K562 (cell line): ENCODE results near the gene HPCAL1. TPM values are rescaled to one million over a fixed set of nuclear protein-coding genes. Genes with fewer than 3 reads are reported as not detected.

ENCODE experiments used
- ATAC-seq: fragments of 200-7000 bp; cut with Tn5 transposase; 3 replicates; pipeline ENCODE4 v1.9.1; 2020; ENCODE audit warnings: moderate library complexity
- BruUV-seq: library from RNA; stranded (reverse); fragments of 400-500 nt; replicated peaks from 2 replicates; lab custom pipeline; 2021; lab: Mats Ljungman, UMichigan
- CTCF ChIA-PET: fragments of 300-600 bp; formaldehyde crosslinking; extraction: SDS; loops from one replicate; lab custom pipeline; 2021; ENCODE audit warnings: low intra/inter-chr PET ratio; lab: Yijun Ruan, JAX
- POLR2A ChIA-PET: fragments of 300-600, 350-650 bp; sonication (Branson Sonifier 250); formaldehyde crosslinking; extraction: SDS; loops from one replicate; lab custom pipeline; 2021; ENCODE audit warnings: antibody characterized with exemption, inconsistent platforms; lab: Yijun Ruan, JAX
- DNase-seq, 4 experiments: peaks; one replicate each; pipeline versions ENCODE4 v3.0.0 to v3.0.0-alpha.2; 2011 to 2018; ENCODE audit warnings: low spot score in 3 of 4, mixed read lengths in 3 of 4; ENCODE audit errors: extremely low read depth in 1 of 4
- FAIRE-seq: peaks from 2 replicates; lab custom pipeline; 2011; peaks lifted over from hg19 to GRCh38; lab: Jason Lieb, UNC
- H2AFZ ChIP-seq: 2 replicates; pipeline ENCODE4 v1.6.0; 2011; ENCODE audit warnings: low read depth, low read length, control low read depth, inconsistent platforms
- H3K27ac ChIP-seq: fragments of 200-600 bp; 3 replicates; pipeline ENCODE4 v1.8.0; 2011; ENCODE audit warnings: low read depth, mild to moderate bottlenecking, control low read depth, inconsistent platforms, low read length, moderate library complexity, mixed read lengths; ENCODE audit errors: extremely low read depth
- H3K27me3 ChIP-seq, 2 experiments: fragments of 300-600 bp in 1 of 2; 2 replicates in 1 of 2; 3 replicates in 1 of 2; pipeline versions ENCODE4 v1.6.0 to v1.8.0; 2011; ENCODE audit warnings: inconsistent platforms in 2 of 2, low read length in 2 of 2, mild to moderate bottlenecking in 1 of 2, mixed read lengths in 1 of 2, moderate library complexity in 1 of 2; ENCODE audit not compliant: control insufficient read depth in 2 of 2, insufficient read depth in 2 of 2
- H3K36me3 ChIP-seq: fragments of 300-600 bp; 3 replicates; pipeline ENCODE4 v1.8.0; 2011; ENCODE audit warnings: mild to moderate bottlenecking, low read length, inconsistent platforms; ENCODE audit not compliant: control insufficient read depth, insufficient read depth
- H3K4me1 ChIP-seq, 2 experiments: fragments of 200-600 bp in 1 of 2; replicated peaks in 1 of 2; 2 replicates in 1 of 2; 3 replicates in 1 of 2; pipeline versions ENCODE4 v1.5.1 to v1.8.0; 2011; ENCODE audit warnings: inconsistent platforms in 2 of 2, low read length in 2 of 2, mild to moderate bottlenecking in 1 of 2, mixed read lengths in 1 of 2, moderate library complexity in 1 of 2; ENCODE audit not compliant: control insufficient read depth in 2 of 2, insufficient read depth in 2 of 2
- H3K4me2 ChIP-seq: 2 replicates; pipeline ENCODE4 v1.6.1; 2011; ENCODE audit warnings: low read length, control low read depth, inconsistent platforms, mixed read lengths; ENCODE audit not compliant: insufficient read depth
- H3K4me3 ChIP-seq: fragments of 200-600 bp; sonication (generic), shearing (Covaris generic); 2 replicates; pipeline ENCODE4 v1.5.1; 2016; ENCODE audit warnings: control low read depth, inconsistent platforms
- H3K79me2 ChIP-seq: fragments of 200-600 bp; 3 replicates; pipeline ENCODE4 v1.8.0; 2011; ENCODE audit warnings: low read length, inconsistent platforms; ENCODE audit not compliant: control insufficient read depth, insufficient read depth
- H3K9ac ChIP-seq, 2 experiments: 2 replicates each; pipeline versions ENCODE4 v1.6.0 to v1.6.1; 2011; ENCODE audit warnings: low read depth in 2 of 2, low read length in 2 of 2, control low read depth in 1 of 2, inconsistent platforms in 1 of 2, mild to moderate bottlenecking in 1 of 2, mixed read lengths in 1 of 2; ENCODE audit not compliant: insufficient read depth in 1 of 2
- H3K9me1 ChIP-seq: one replicate; pipeline ENCODE4 v1.6.0; 2011; ENCODE audit warnings: inconsistent platforms, mild to moderate bottlenecking, low read length, moderate library complexity; ENCODE audit not compliant: control insufficient read depth, insufficient read depth
- H3K9me3 ChIP-seq: replicated peaks from 2 replicates; pipeline ENCODE4 v1.5.1; 2011; ENCODE audit warnings: low read depth, low read length, inconsistent platforms; ENCODE audit not compliant: control insufficient read depth, insufficient read depth
- H4K20me1 ChIP-seq: replicated peaks from 2 replicates; pipeline ENCODE4 v1.6.1; 2011; ENCODE audit warnings: low read length, inconsistent platforms, mixed read lengths; ENCODE audit not compliant: control insufficient read depth, insufficient read depth
- CBX3 ChIP-seq, 2 experiments: IDR thresholded peaks; 1 replicate in 1 of 2; 2 replicates in 1 of 2; pipeline ENCODE4 v1.6.1; 2012; ENCODE audit warnings: inconsistent platforms in 2 of 2, low read length in 2 of 2, borderline replicate concordance in 1 of 2, control low read depth in 1 of 2
- CBX5 ChIP-seq: IDR thresholded peaks from 2 replicates; pipeline ENCODE4 v1.6.1; 2014; ENCODE audit warnings: low read depth, borderline replicate concordance
- CREB1 ChIP-seq, 2 experiments: sonication (generic) in 1 of 2; formaldehyde crosslinking in 1 of 2; IDR thresholded peaks; 2 replicates each; pipeline versions ENCODE4 v1.6.1 to v1.8.0; 2012 to 2022; ENCODE audit warnings: inconsistent platforms in 1 of 2, mild to moderate bottlenecking in 1 of 2, missing genetic modification reagents in 1 of 2, moderate library complexity in 1 of 2
- RNF2 ChIP-seq: sonication (generic); IDR thresholded peaks from 2 replicates; pipeline ENCODE4 v1.6.1; 2016
- SMARCE1 ChIP-seq: fragments of 450-650 bp; IDR thresholded peaks from 2 replicates; pipeline ENCODE4 v1.7.1; 2016; ENCODE audit warnings: mild to moderate bottlenecking
- TRIM24 ChIP-seq, 2 experiments: fragments of 450-650 bp; IDR thresholded peaks; 2 replicates each; pipeline ENCODE4 v1.6.1; 2016
- TRIM28 ChIP-seq: fragments of 450-650 bp; IDR thresholded peaks from 2 replicates; pipeline ENCODE4 v1.6.1; 2017
- ZNF280A ChIP-seq: fragments of 450-650 bp; IDR thresholded peaks from 2 replicates; pipeline ENCODE4 v1.6.1; 2018; ENCODE audit warnings: mild to moderate bottlenecking, low read depth; ENCODE audit not compliant: partially characterized antibody
- WGBS: fragments of 100-300 bp; shearing (Covaris generic); methylation state at CpG from one replicate; pipeline ENCODE4 v1.1.6; 2016; ENCODE audit warnings: low coverage, mixed read lengths; ENCODE audit not compliant: insufficient coverage; ENCODE audit errors: missing lambda C conversion rate; 5-methylcytosine and 5-hydroxymethylcytosine counted together
- in situ Hi-C: fragments of 300-500 bp; cut with MboI; formaldehyde crosslinking; loops from 4 replicates; pipeline ENCODE4 v1.15.0; 2018; ENCODE audit warnings: inconsistent platforms, mixed read lengths
- intact Hi-C: fragments of 100-400 bp; cut with micrococcal nuclease; formaldehyde crosslinking; loops from 2 replicates; pipeline ENCODE4 v1.14.2; 2022
- polyA plus RNA-seq, 8 experiments: library from polyadenylated mRNA; depleted of rRNA in 4 of 8; stranded (reverse) in 5 of 8; unstranded in 3 of 8; fragments of >200 nt; fragmentation: Nextera tagmentation in 2 of 8; fragmentation: Illumina TruSeq in 1 of 8; extraction: Ambion mirVana in 2 of 8; extraction: Trizol in 1 of 8; gene quantifications; 2 replicates each; pipeline versions ENCODE4 v1.2.1 to v1.2.3, GENCODE V29; 2011 to 2014; ENCODE audit warnings: inconsistent platforms in 1 of 8, missing spikeins in 1 of 8
- total RNA-seq, 7 experiments: library from RNA; depleted of rRNA in 6 of 7; stranded (reverse); fragments of >200 nt in 6 of 7; fragmentation: Illumina TruSeq in 2 of 7; extraction: Trizol in 2 of 7; gene quantifications; 2 replicates each; pipeline versions ENCODE4 v1.2.1 to v1.2.3, GENCODE V29; 2011 to 2021; ENCODE audit warnings: low replicate concordance in 1 of 7

Gene HPCAL1
- total and polyA plus RNA-seq, 9 of the 15 experiments (the other 6 are each of a cell fraction or from before 2014, with no cell fraction given) = 2.7 to 65.5 (median 23.9) TPM

GRCh38 chr2:10294077-10294476 lies 8.6 kb upstream of the HPCAL1 start:
- Histone ChIP-seq H2AFZ (no peak overlapping the region), H3K27ac (no peak overlapping the region), H3K9me1 (peaks cover 2% of the 10 kb centered on the region), H4K20me1 (no peaks in the 10 kb centered on the region), H3K9me3 (peaks cover 7% of the 10 kb centered on the region), H3K4me2 (no peak overlapping the region), H3K9ac (no peak overlapping the region), H3K79me2 (no peaks in the 10 kb centered on the region), H3K36me3 (no peaks in the 10 kb centered on the region), H3K4me3 (no peak overlapping the region), H3K4me1 (peaks cover 14 to 15% of the 10 kb centered on the region in 2 experiments), H3K27me3 (no peaks in the 10 kb centered on the region)
- no peak for DNase-seq
- TF ChIP-seq CBX3 (IDR thresholded peaks at IDR 0.05; ENCODE audit: borderline replicate concordance in 1 of 2, low read length in 2 of 2) = peak in 1 of 2 experiments; percentile 82; a peak in 1 of 3 replicates
- no peak for TF ChIP-seq SMARCE1
- TF ChIP-seq CBX5 = peak; percentile 46; the same call in 1 of the 2 replicates
- no peak for TF ChIP-seq RNF2
- TF ChIP-seq TRIM28 = peak; percentile 67
- no peak for TF ChIP-seq CREB1 (IDR thresholded peaks at IDR 0.05)
- no peak for TF ChIP-seq CREB1 (CRISPR knock-in tag; IDR thresholded peaks at IDR 0.05)
- TF ChIP-seq TRIM24 (IDR thresholded peaks at IDR 0.05) = peak in 1 of 2 experiments; percentile 69; a peak in 1 of 4 replicates
- peak; percentile 74 for TF ChIP-seq ZNF280A
- 95% methylated on average over 1 of the region's 1 CpG for WGBS
- no TSS peak for BruUV-seq
- POLR2A ChIA-PET = interaction anchor here (1.6 kb wide), 1 partner anchor 9 kb away, joined by 4 read pairs; no protein-coding TSS in a partner anchor
- no peak for FAIRE-seq
- CTCF ChIA-PET = no interaction called here
- no peak for ATAC-seq
- intact Hi-C loops (no loop called here), in situ Hi-C loops (no loop called here)
